H1 (cell line): ENCODE results near the gene PYCARD. TPM values are rescaled to one million over a fixed set of nuclear protein-coding genes. Genes with fewer than 3 reads are reported as not detected.
A peak's percentile ranks its signal among the peaks of the same experiment; 100 is the strongest.

ENCODE experiments used
- CTCF ChIA-PET: fragments of 300-600 bp; sonication (Branson Sonifier 250); formaldehyde crosslinking; loops from one replicate; lab custom pipeline; 2021; ENCODE audit not compliant: partially characterized antibody; lab: Charles Lee
- POLR2A ChIA-PET: fragments of 300-600 bp; sonication (Branson Sonifier 250); formaldehyde crosslinking; loops from one replicate; lab custom pipeline; 2021; ENCODE audit warnings: inconsistent platforms; ENCODE audit not compliant: partially characterized antibody; lab: Charles Lee
- DNase-seq, 2 experiments: peaks; one replicate each; pipeline versions ENCODE4 v3.0.0 to v3.0.0-alpha.2; 2010 to 2022; ENCODE audit warnings: low spot score in 2 of 2, low read depth in 1 of 2, mixed read lengths in 1 of 2
- FAIRE-seq: peaks from 2 replicates; lab custom pipeline; 2011; peaks lifted over from hg19 to GRCh38; lab: Jason Lieb, UNC
- H2AFZ ChIP-seq: 2 replicates; pipeline ENCODE4 v1.8.1; 2012; ENCODE audit warnings: low read length, inconsistent platforms
- H2AK5ac ChIP-seq: 2 replicates; pipeline ENCODE4 v1.6.1; 2013; ENCODE audit warnings: low read depth, low read length
- H2BK120ac ChIP-seq: replicated peaks from 2 replicates; pipeline ENCODE3; 2013; ENCODE audit warnings: low read depth, low read length, inconsistent platforms
- H2BK12ac ChIP-seq: 2 replicates; pipeline ENCODE4 v1.6.1; 2013; ENCODE audit warnings: low read depth, low read length
- H2BK15ac ChIP-seq: 2 replicates; pipeline ENCODE4 v1.6.1; 2013; ENCODE audit warnings: low read length
- H2BK20ac ChIP-seq: 2 replicates; pipeline ENCODE4 v1.6.1; 2013; ENCODE audit warnings: low read length
- H2BK5ac ChIP-seq: 2 replicates; pipeline ENCODE4 v1.6.1; 2013; ENCODE audit warnings: low read depth, low read length
- H3K14ac ChIP-seq: 2 replicates; pipeline ENCODE4 v1.6.1; 2013; ENCODE audit warnings: inconsistent platforms; ENCODE audit not compliant: insufficient read length
- H3K18ac ChIP-seq: 2 replicates; pipeline ENCODE4 v1.6.1; 2013; ENCODE audit warnings: low read length; ENCODE audit errors: extremely low read depth
- H3K23ac ChIP-seq: 2 replicates; pipeline ENCODE4 v1.6.1; 2013; ENCODE audit warnings: inconsistent platforms; ENCODE audit not compliant: insufficient read length
- H3K23me2 ChIP-seq: 2 replicates; pipeline ENCODE4 v1.6.1; 2013; ENCODE audit warnings: low read depth, low read length
- H3K27ac ChIP-seq: 2 replicates; pipeline ENCODE4 v1.6.1; 2011; ENCODE audit warnings: low read depth, low read length, inconsistent platforms
- H3K27me3 ChIP-seq, 4 experiments: replicated peaks in 1 of 4; 1 replicate in 1 of 4; 2 replicates in 3 of 4; pipeline versions ENCODE4 v1.6.1 to v1.8.1; 2011 to 2013; ENCODE audit warnings: low read length in 3 of 4, mild to moderate bottlenecking in 3 of 4, inconsistent platforms in 2 of 4, mixed read lengths in 2 of 4, moderate library complexity in 1 of 4; ENCODE audit not compliant: control insufficient read depth in 3 of 4, insufficient read depth in 3 of 4; ENCODE audit errors: extremely low read depth in 1 of 4
- H3K36me3 ChIP-seq, 4 experiments: 2 replicates each; pipeline versions ENCODE4 v1.6.1 to v1.8.1; 2011 to 2013; ENCODE audit warnings: mild to moderate bottlenecking in 4 of 4, low read length in 3 of 4, moderate library complexity in 2 of 4, control low read depth in 1 of 4, inconsistent platforms in 1 of 4; ENCODE audit not compliant: insufficient read depth in 4 of 4, control insufficient read depth in 2 of 4
- H3K4ac ChIP-seq: replicated peaks from 2 replicates; pipeline ENCODE3; 2013; ENCODE audit warnings: low read length, low read depth, mixed read lengths, inconsistent platforms; ENCODE audit not compliant: insufficient read length
- H3K4me1 ChIP-seq, 4 experiments: replicated peaks in 1 of 4; 1 replicate in 1 of 4; 2 replicates in 3 of 4; pipeline versions ENCODE4 v1.6.1 to v1.8.1; 2011 to 2013; ENCODE audit warnings: low read length in 3 of 4, inconsistent platforms in 2 of 4, mixed read lengths in 1 of 4; ENCODE audit not compliant: insufficient read depth in 4 of 4, control insufficient read depth in 3 of 4
- H3K4me2 ChIP-seq, 2 experiments: 2 replicates each; pipeline versions ENCODE4 v1.6.1 to v1.8.1; 2011 to 2013; ENCODE audit warnings: low read depth in 2 of 2, low read length in 2 of 2, control low read depth in 1 of 2, inconsistent platforms in 1 of 2, mild to moderate bottlenecking in 1 of 2; ENCODE audit not compliant: insufficient read depth in 1 of 2
- H3K4me3 ChIP-seq, 4 experiments: fragments of 200-600, 300-600 bp in 1 of 4; sonication (generic), shearing (Covaris generic), sonication (Bioruptor Twin) in 1 of 4; 2 replicates each; pipeline versions ENCODE4 v1.5.1 to v1.8.1; 2011 to 2016; ENCODE audit warnings: low read length in 4 of 4, low read depth in 3 of 4, control low read depth in 2 of 4, inconsistent platforms in 2 of 4, mild to moderate bottlenecking in 2 of 4, mixed read lengths in 1 of 4, moderate library complexity in 1 of 4; ENCODE audit not compliant: insufficient read depth in 2 of 4; ENCODE audit errors: extremely low read depth in 1 of 4
- H3K56ac ChIP-seq: replicated peaks from 2 replicates; pipeline ENCODE3; 2013; ENCODE audit warnings: low read depth, mild to moderate bottlenecking, mixed read lengths, low read length, inconsistent platforms; ENCODE audit not compliant: insufficient read length
- H3K79me1 ChIP-seq: 2 replicates; pipeline ENCODE4 v1.6.1; 2013; ENCODE audit warnings: low read depth, low read length, control low read depth
- H3K79me2 ChIP-seq, 2 experiments: 2 replicates each; pipeline versions ENCODE4 v1.6.1 to v1.8.1; 2012 to 2013; ENCODE audit warnings: low read length in 2 of 2, mild to moderate bottlenecking in 2 of 2, inconsistent platforms in 1 of 2; ENCODE audit not compliant: insufficient read depth in 2 of 2, control insufficient read depth in 1 of 2
- H3K9ac ChIP-seq, 4 experiments: replicated peaks in 1 of 4; 1 replicate in 1 of 4; 2 replicates in 3 of 4; pipeline versions ENCODE4 v1.6.1 to v1.8.1; 2011 to 2013; ENCODE audit warnings: low read depth in 3 of 4, low read length in 3 of 4, control low read depth in 2 of 4, mild to moderate bottlenecking in 2 of 4, moderate library complexity in 2 of 4, inconsistent platforms in 1 of 4; ENCODE audit errors: extremely low read depth in 1 of 4
- H3K9me3 ChIP-seq, 2 experiments: 2 replicates each; pipeline versions ENCODE4 v1.6.1 to v1.8.1; 2012 to 2013; ENCODE audit warnings: mild to moderate bottlenecking in 2 of 2, moderate library complexity in 2 of 2, control low read depth in 1 of 2, inconsistent platforms in 1 of 2, low read depth in 1 of 2, low read length in 1 of 2, mixed read lengths in 1 of 2; ENCODE audit not compliant: insufficient read depth in 2 of 2
- H4K20me1 ChIP-seq, 2 experiments: replicated peaks in 1 of 2; 2 replicates each; pipeline versions ENCODE3 to v1.8.1; 2011 to 2013; ENCODE audit warnings: inconsistent platforms in 2 of 2, low read length in 2 of 2, mild to moderate bottlenecking in 1 of 2; ENCODE audit not compliant: insufficient read depth in 2 of 2, control insufficient read depth in 1 of 2
- H4K5ac ChIP-seq: 2 replicates; pipeline ENCODE4 v1.6.1; 2013; ENCODE audit warnings: low read length, low read depth, mixed read lengths, inconsistent platforms; ENCODE audit not compliant: insufficient read length
- H4K8ac ChIP-seq: 2 replicates; pipeline ENCODE4 v1.8.0; 2013; ENCODE audit warnings: mild to moderate bottlenecking, moderate library complexity, low read length, inconsistent platforms; ENCODE audit not compliant: insufficient read depth; ENCODE audit errors: extremely low read depth
- H4K91ac ChIP-seq: replicated peaks from 2 replicates; pipeline ENCODE3; 2013; ENCODE audit warnings: low read length, mixed read lengths, inconsistent platforms; ENCODE audit not compliant: insufficient read length
- BRCA1 ChIP-seq: IDR thresholded peaks from 2 replicates; pipeline ENCODE4 v1.6.1; 2012; ENCODE audit warnings: low read depth, low read length, improper control_type of control experiment
- CHD2 ChIP-seq: IDR thresholded peaks from 2 replicates; pipeline ENCODE4 v1.6.1; 2012; ENCODE audit warnings: low read length, improper control_type of control experiment
- TBP ChIP-seq: IDR thresholded peaks from 2 replicates; pipeline ENCODE4 v1.6.1; 2011; ENCODE audit warnings: low read depth, low read length, improper control_type of control experiment
- TEAD4 ChIP-seq: IDR thresholded peaks from 2 replicates; pipeline ENCODE4 v1.6.1; 2012; ENCODE audit warnings: low read depth, low read length, inconsistent platforms, mixed read lengths
- WGBS, 2 experiments: shearing (Covaris generic) in 1 of 2; methylation state at CpG; one replicate each; pipeline versions ENCODE4 v1.1.6 to v1.1.7; 2013 to 2015; ENCODE audit warnings: low lambda C conversion rate in 2 of 2, mixed read lengths in 2 of 2, inconsistent platforms in 1 of 2, low coverage in 1 of 2, missing lambda C conversion rate in 1 of 2; ENCODE audit not compliant: insufficient replicate concordance in 2 of 2, insufficient coverage in 1 of 2, insufficient read length in 1 of 2; ENCODE audit errors: extremely low coverage in 1 of 2, missing lambda C conversion rate in 1 of 2; 5-methylcytosine and 5-hydroxymethylcytosine counted together
- polyA plus RNA-seq, 7 experiments: library from polyadenylated mRNA; depleted of rRNA in 3 of 7; stranded (reverse) in 5 of 7; unstranded in 2 of 7; fragments of >200 nt in 5 of 7; fragments of 200-250 nt in 2 of 7; gene quantifications; 1 replicate in 5 of 7; 2 replicates in 1 of 7; 4 replicates in 1 of 7; pipeline versions ENCODE4 v1.2.1 to v1.2.3, GENCODE V29; 2011 to 2013; ENCODE audit warnings: missing spikeins in 2 of 7, mixed read lengths in 2 of 7
- total RNA-seq: library from RNA; stranded (reverse); fragmentation: NEBNext Ultra II Directional; extraction: Animal tissue kit (Norgen Biotek cat#: 25700); gene quantifications from 2 replicates; pipeline ENCODE4 v1.2.1, GENCODE V29; 2021
- TF ChIP-seq, protein P1 (sequence below): IDR thresholded peaks from 2 replicates; pipeline ENCODE4 v1.6.1; 2011; ENCODE audit warnings: low read length, improper control_type of control experiment

PYCARD gene
- total and polyA plus RNA-seq, 2 of the 8 experiments (the other 6 are each of a cell fraction or from before 2014, with no cell fraction given), result 29.9 to 77.9 TPM

DNA sequence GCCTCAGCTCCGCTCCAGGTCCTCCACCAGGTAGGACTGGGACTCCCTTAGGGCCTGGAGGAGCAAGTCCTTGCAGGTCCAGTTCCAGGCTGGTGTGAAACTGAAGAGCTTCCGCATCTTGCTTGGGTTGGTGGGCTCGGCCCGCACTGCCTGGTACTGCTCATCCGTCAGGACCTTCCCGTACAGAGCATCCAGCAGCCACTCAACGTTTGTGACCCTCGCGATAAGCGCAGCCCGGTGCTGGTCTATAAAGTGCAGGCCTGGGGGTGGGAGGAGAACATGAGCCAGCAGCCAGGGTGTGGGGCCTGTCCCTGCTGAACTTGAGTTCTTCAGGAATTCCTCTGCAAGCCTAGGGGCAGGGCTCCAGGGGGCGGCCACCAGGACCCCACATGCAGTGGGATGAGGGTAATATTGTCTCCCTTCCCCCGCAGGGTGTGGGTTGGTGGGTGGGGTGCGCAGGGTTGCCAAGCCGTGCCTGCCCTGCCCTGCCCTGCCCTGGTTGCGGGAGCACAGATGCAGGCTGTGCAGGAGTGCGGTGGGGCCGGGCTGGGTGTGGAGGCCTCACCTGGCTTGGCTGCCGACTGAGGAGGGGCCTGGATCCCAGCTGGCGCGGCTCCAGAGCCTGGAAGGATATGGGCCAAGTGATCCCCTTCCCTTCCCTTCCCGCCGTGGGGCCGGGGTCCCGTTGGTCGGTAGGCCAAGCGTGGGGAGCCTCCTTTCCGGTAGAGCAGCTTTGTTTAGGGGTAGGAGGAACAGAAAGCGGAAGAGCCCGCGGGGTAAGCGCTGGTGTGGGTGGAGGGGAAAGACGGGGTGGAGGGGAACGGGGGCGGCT, 762 bp downstream of the PYCARD start:
- Histone ChIP-seq H3K36me3 (peaks cover 0 to under 1% (median 0%) of the 10 kb centered on the region in 4 experiments; a peak in 1 of 8 replicates), H4K91ac (peak overlapping the region; percentile 92), H3K14ac (no peak overlapping the region), H4K20me1 (peaks cover 3 to 7% of the 10 kb centered on the region in 2 experiments), H3K4me3 (peak overlapping the region; percentile 61 to 74 (median 72)), H4K5ac (peak overlapping the region; percentile 18), H3K79me1 (peaks cover 6% of the 10 kb centered on the region), H3K23ac (no peak overlapping the region), H4K8ac (peak overlapping the region; percentile 91), H2BK20ac (no peak overlapping the region), H3K56ac (peak overlapping the region; percentile 38), H3K23me2 (peaks cover 15% of the 10 kb centered on the region; the same call in 1 of the 2 replicates), H3K4me1 (peaks cover 0 to 7% (median 4%) of the 10 kb centered on the region in 4 experiments; a peak in 5 of 7 replicates), H2BK120ac (no peak overlapping the region), H2AK5ac (0 out of 2 replicates have a peak overlapping the region, but pooled peaks have one; percentile 53), H3K4me2 (peak overlapping the region; percentile 90 to 98), H3K18ac (peak overlapping the region; percentile 99), H3K9ac (peak overlapping the region in 3 of 4 experiments; percentile 47 to 78 (median 71); a peak in 5 of 7 replicates), H2AFZ (no peak overlapping the region), H2BK5ac (peak overlapping the region; percentile 58), H3K4ac (peak overlapping the region; percentile 86), H2BK12ac (peak overlapping the region; percentile 68; the same call in 1 of the 2 replicates), H3K27ac (no peak overlapping the region), H3K27me3 (peaks cover 0 to 6% (median 3%) of the 10 kb centered on the region in 4 experiments; a peak in 3 of 7 replicates), H3K9me3 (no peaks in the 10 kb centered on the region), H2BK15ac (peak overlapping the region; percentile 81; the same call in 1 of the 2 replicates), H3K79me2 (no peaks in the 10 kb centered on the region)
- DNase-seq (peak in 1 of 2 experiments; percentile 81), FAIRE-seq (no peak)
- POLR2A ChIA-PET, result interaction anchor here (0.6 to 24.0 kb wide), 41 partner anchors 5 to 252 kb away, joined by 3 to 430 read pairs (median 4); partner anchors contain the start of genes FUS, KAT8, ORAI3 and PRSS8
- CTCF ChIA-PET, result interaction anchor here (0.8 to 4.1 kb wide), 14 partner anchors 12 to 667 kb away, joined by 3 to 10 read pairs (median 4); partner anchors contain the start of genes PYDC1 and ZNF843
- WGBS, 2 experiments, result 29% methylated on average over 28 of the region's 35 CpGs; no CpG with 5 or more reads in 1 of the 2 experiments
- peak; percentile 87 for TF ChIP-seq CHD2
- TF ChIP-seq TEAD4, result no peak
- TF ChIP-seq TBP, result peak; percentile 52
- TF ChIP-seq BRCA1, result peak; percentile 55
- TF ChIP-seq, protein P1, sequence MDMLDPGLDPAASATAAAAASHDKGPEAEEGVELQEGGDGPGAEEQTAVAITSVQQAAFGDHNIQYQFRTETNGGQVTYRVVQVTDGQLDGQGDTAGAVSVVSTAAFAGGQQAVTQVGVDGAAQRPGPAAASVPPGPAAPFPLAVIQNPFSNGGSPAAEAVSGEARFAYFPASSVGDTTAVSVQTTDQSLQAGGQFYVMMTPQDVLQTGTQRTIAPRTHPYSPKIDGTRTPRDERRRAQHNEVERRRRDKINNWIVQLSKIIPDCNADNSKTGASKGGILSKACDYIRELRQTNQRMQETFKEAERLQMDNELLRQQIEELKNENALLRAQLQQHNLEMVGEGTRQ, result no peak
